DOHH2 (cell line): Measurements from ENCODE around the gene CD34.

Experiments
- H3F3A ChIP-seq: fragments of 200-600 bp; sonication (generic), shearing (Covaris generic); 2 replicates; pipeline ENCODE4 v1.6.0; 2016; ENCODE audit warnings: antibody characterized with exemption, mild to moderate bottlenecking; ENCODE audit not compliant: control insufficient read depth, insufficient read depth
- H3K27ac ChIP-seq: fragments of 200-600 bp; sonication (generic); 2 replicates; pipeline ENCODE4 v1.5.1; 2014; ENCODE audit warnings: low read depth, mild to moderate bottlenecking, low read length, moderate library complexity
- H3K27me3 ChIP-seq: fragments of 200-600 bp; sonication (generic); 2 replicates; pipeline ENCODE4 v1.6.1; 2014; ENCODE audit warnings: mild to moderate bottlenecking, low read length, mixed read lengths; ENCODE audit not compliant: control insufficient read depth
- H3K36me3 ChIP-seq: fragments of 200-600 bp; sonication (generic); 2 replicates; pipeline ENCODE4 v1.6.1; 2014; ENCODE audit warnings: mild to moderate bottlenecking, low read length, moderate library complexity, mixed read lengths; ENCODE audit not compliant: control insufficient read depth
- H3K4me1 ChIP-seq: fragments of 200-600 bp; sonication (generic); 2 replicates; pipeline ENCODE4 v1.6.1; 2014; ENCODE audit warnings: mild to moderate bottlenecking, low read length, mixed read lengths; ENCODE audit not compliant: control insufficient read depth
- H3K4me2 ChIP-seq: fragments of 200-600 bp; sonication (generic); 2 replicates; pipeline ENCODE4 v1.6.0; 2014; ENCODE audit warnings: mild to moderate bottlenecking, low read length, moderate library complexity
- H3K4me3 ChIP-seq: fragments of 200-600 bp; sonication (generic); 2 replicates; pipeline ENCODE4 v1.5.1; 2014; ENCODE audit warnings: mild to moderate bottlenecking, low read length, mixed read lengths
- H3K79me2 ChIP-seq: fragments of 200-600 bp; sonication (generic); 2 replicates; pipeline ENCODE4 v1.6.1; 2014; ENCODE audit warnings: mild to moderate bottlenecking, low read length, mixed read lengths; ENCODE audit not compliant: control insufficient read depth
- H3K9me2 ChIP-seq: fragments of 200-600 bp; sonication (generic); replicated peaks from 2 replicates; pipeline ENCODE4 v1.6.1; 2014; ENCODE audit warnings: mild to moderate bottlenecking, low read length, mixed read lengths; ENCODE audit not compliant: control insufficient read depth
- H3K9me3 ChIP-seq: fragments of 200-600 bp; sonication (generic); 2 replicates; pipeline ENCODE4 v1.6.1; 2014; ENCODE audit warnings: antibody characterized with exemption, low read length, mixed read lengths; ENCODE audit not compliant: control insufficient read depth, insufficient read depth
- H4K20me1 ChIP-seq: fragments of 200-600 bp; sonication (generic); 2 replicates; pipeline ENCODE4 v1.6.0; 2014; ENCODE audit warnings: low read depth, mild to moderate bottlenecking, antibody characterized with exemption, low read length, moderate library complexity; ENCODE audit not compliant: control insufficient read depth, insufficient read depth
- CTCF ChIP-seq: fragments of 200-600 bp; sonication (generic); IDR thresholded peaks from one replicate; pipeline ENCODE4 v1.5.1; 2014; ENCODE audit warnings: antibody characterized with exemption, mild to moderate bottlenecking, low read depth, low read length; ENCODE audit not compliant: poor library complexity, severe bottlenecking
- EZH2phosphoT487 ChIP-seq: fragments of 200-600 bp; sonication (generic); IDR thresholded peaks from 2 replicates; pipeline ENCODE4 v1.6.1; 2017; ENCODE audit warnings: borderline replicate concordance, mild to moderate bottlenecking, antibody characterized with exemption, low read length, moderate library complexity, mixed read lengths

CD34 gene

GRCh38 chr1:207844371-207844770 lies 66.6 kb downstream of the CD34 start:
- Histone ChIP-seq H3K9me3 (no peaks in the 10 kb centered on the region), H3K27ac (no peak overlapping the region), H3K4me1 (no peaks in the 10 kb centered on the region), H3K36me3 (no peaks in the 10 kb centered on the region), H4K20me1 (no peaks in the 10 kb centered on the region), H3K4me3 (no peak overlapping the region), H3K27me3 (no peaks in the 10 kb centered on the region), H3K9me2 (no peaks in the 10 kb centered on the region), H3F3A (no peaks in the 10 kb centered on the region), H3K79me2 (no peaks in the 10 kb centered on the region), H3K4me2 (no peak overlapping the region)
- TF ChIP-seq EZH2phosphoT487 (no peak), CTCF (no peak)

DNA sequence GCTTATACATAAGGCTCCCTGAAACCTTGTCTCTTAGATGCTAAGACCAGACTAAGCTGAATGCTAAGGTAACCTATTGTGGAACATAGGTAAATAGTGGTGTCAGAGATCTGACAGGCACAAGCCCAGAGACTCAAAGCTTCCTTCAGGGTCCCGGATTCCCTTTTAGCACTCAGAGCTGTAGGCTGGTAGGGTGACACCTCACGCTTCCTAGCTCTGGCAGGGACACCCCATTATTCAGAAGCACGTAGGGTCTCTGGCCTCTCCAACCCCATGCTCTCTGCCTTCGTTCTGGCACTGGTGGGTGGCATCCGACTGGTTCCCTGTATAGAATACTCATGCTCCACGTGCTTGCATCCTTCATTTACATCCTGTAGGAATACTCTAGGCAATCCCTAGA lies 68.4 kb downstream of the CD34 start:
- TF ChIP-seq EZH2phosphoT487 (no peak), CTCF (no peak)
- Histone ChIP-seq H4K20me1 (no peaks in the 10 kb centered on the region), H3K27me3 (no peaks in the 10 kb centered on the region), H3K9me2 (no peaks in the 10 kb centered on the region), H3K4me3 (no peak overlapping the region), H3K4me1 (no peaks in the 10 kb centered on the region), H3F3A (no peaks in the 10 kb centered on the region), H3K4me2 (no peak overlapping the region), H3K9me3 (no peaks in the 10 kb centered on the region), H3K27ac (no peak overlapping the region), H3K79me2 (no peaks in the 10 kb centered on the region), H3K36me3 (no peaks in the 10 kb centered on the region)

GRCh38 chr1:207841901-207842300 lies 69.0 kb downstream of the CD34 start:
- no peaks in the 10 kb centered on the region for H3F3A ChIP-seq
- no peaks in the 10 kb centered on the region for H3K36me3 ChIP-seq
- H3K9me2 ChIP-seq = no peaks in the 10 kb centered on the region
- H3K4me2 ChIP-seq = no peak overlapping the region
- no peaks in the 10 kb centered on the region for H3K27me3 ChIP-seq
- H3K79me2 ChIP-seq = no peaks in the 10 kb centered on the region
- no peak overlapping the region for H3K27ac ChIP-seq
- no peaks in the 10 kb centered on the region for H3K9me3 ChIP-seq
- TF ChIP-seq CTCF = no peak
- TF ChIP-seq EZH2phosphoT487 = no peak
- H3K4me3 ChIP-seq = no peak overlapping the region
- no peaks in the 10 kb centered on the region for H3K4me1 ChIP-seq
- H4K20me1 ChIP-seq = no peaks in the 10 kb centered on the region

- H3K27me3 ChIP-seq = no peaks in the 10 kb centered on the region
- no peaks in the 10 kb centered on the region for H3K4me1 ChIP-seq
- no peaks in the 10 kb centered on the region for H3K36me3 ChIP-seq
- no peak overlapping the region for H3K4me3 ChIP-seq
- H3K79me2 ChIP-seq = no peaks in the 10 kb centered on the region
- H3K9me3 ChIP-seq = no peaks in the 10 kb centered on the region
- TF ChIP-seq CTCF (no peak), EZH2phosphoT487 (no peak)
- no peaks in the 10 kb centered on the region for H3K9me2 ChIP-seq
- H4K20me1 ChIP-seq = no peaks in the 10 kb centered on the region
- H3K27ac ChIP-seq = no peak overlapping the region
- no peak overlapping the region for H3K4me2 ChIP-seq
- no peaks in the 10 kb centered on the region for H3F3A ChIP-seq
These were observed 69.6 kb downstream of the CD34 start for GRCh38 chr1:207841293-207841692.
